ENCODE measurements around the gene FAM193B. TPM values are rescaled to one million over a fixed set of nuclear protein-coding genes. Genes with fewer than 3 reads are reported as not detected.
"Not testable (repeated sequence)": the region's sequence is repeated elsewhere in the genome, so short reads cannot be mapped to it uniquely, and the experiment has no call there.

Gene FAM193B
- polyA plus RNA-seq, 1 experiment = 31.9 TPM

GRCh38 chr5:177576169-177576568 lies 21.8 kb upstream of the FAM193B start:
- no peaks in the 10 kb centered on the region for H3K27me3 ChIP-seq (ENCODE audit: control insufficient read depth, insufficient read depth, low read length)
- TF ChIP-seq CTCF (IDR thresholded peaks at IDR 0.05; ENCODE audit: insufficient read depth, low read depth, low read length) = no peak
- POLR2A ChIA-PET = no interaction called here

GRCh38 chr5:177575488-177575887 lies 21.1 kb upstream of the FAM193B start:
- H3K27me3 ChIP-seq (ENCODE audit: control insufficient read depth, insufficient read depth, low read length) = no peaks in the 10 kb centered on the region
- H3K36me3 ChIP-seq (ENCODE audit: control insufficient read depth, insufficient read depth, low read length) = no peaks in the 10 kb centered on the region
- TF ChIP-seq CTCF (IDR thresholded peaks at IDR 0.05; ENCODE audit: insufficient read depth, low read depth, low read length) = no peak
- no peak overlapping the region for H3K4me3 ChIP-seq (ENCODE audit: low read depth, low read length)
- ChIA-PET POLR2A (no interaction called here), CTCF (no interaction called here)
- DNase-seq (ENCODE audit: low read depth) = no peak

More at GRCh38 chr5:177576169-177576568, 21.8 kb upstream of the FAM193B start:
- Histone ChIP-seq H3K4me3 (ENCODE audit: low read depth, low read length) (no peak overlapping the region), H3K36me3 (ENCODE audit: control insufficient read depth, insufficient read depth, low read length) (no peaks in the 10 kb centered on the region)
- no peak for DNase-seq (ENCODE audit: low read depth)
- CTCF ChIA-PET = no interaction called here

- CTCF ChIA-PET = interaction anchor here (0.6 to 1.1 kb wide), 3 partner anchors 9 to 22 kb away, joined by 3 to 4 read pairs (median 4); partner anchors contain the start of gene TMED9
- no peak for TF ChIP-seq CTCF (IDR thresholded peaks at IDR 0.05; ENCODE audit: insufficient read depth, low read depth, low read length)
- Histone ChIP-seq H3K27me3 (ENCODE audit: control insufficient read depth, insufficient read depth, low read length) (peaks cover 4% of the 10 kb centered on the region; the same call in 1 of the 2 replicates), H3K36me3 (ENCODE audit: control insufficient read depth, insufficient read depth, low read length) (no peaks in the 10 kb centered on the region), H3K4me3 (ENCODE audit: low read depth, low read length) (no peak overlapping the region)
- no peak for DNase-seq (ENCODE audit: low read depth)
- POLR2A ChIA-PET = no interaction called here
These were observed 15.5 kb upstream of the FAM193B start for GRCh38 chr5:177569894-177570293.

- TF ChIP-seq CTCF (IDR thresholded peaks at IDR 0.05; ENCODE audit: insufficient read depth, low read depth, low read length) = no peak
- DNase-seq (ENCODE audit: low read depth) = no peak
- Histone ChIP-seq H3K27me3 (ENCODE audit: control insufficient read depth, insufficient read depth, low read length) (peaks cover 5% of the 10 kb centered on the region; the same call in 1 of the 2 replicates), H3K4me3 (ENCODE audit: low read depth, low read length) (no peak overlapping the region), H3K36me3 (ENCODE audit: control insufficient read depth, insufficient read depth, low read length) (no peaks in the 10 kb centered on the region)
- ChIA-PET CTCF (interaction anchor here (0.6 kb wide), 1 partner anchor 1018 kb away, joined by 3 read pairs; no protein-coding TSS in a partner anchor), POLR2A (no interaction called here)
These were observed 14.0 kb upstream of the FAM193B start for GRCh38 chr5:177568326-177568725.

- TF ChIP-seq CTCF (IDR thresholded peaks at IDR 0.05; ENCODE audit: insufficient read depth, low read depth, low read length) = no peak
- Histone ChIP-seq H3K4me3 (ENCODE audit: low read depth, low read length) (no peak overlapping the region), H3K27me3 (ENCODE audit: control insufficient read depth, insufficient read depth, low read length) (peaks cover 8% of the 10 kb centered on the region), H3K36me3 (ENCODE audit: control insufficient read depth, insufficient read depth, low read length) (no peaks in the 10 kb centered on the region)
- POLR2A ChIA-PET = no interaction called here
- CTCF ChIA-PET = no interaction called here
- DNase-seq (ENCODE audit: low read depth) = no peak
These were observed 10.7 kb upstream of the FAM193B start for GRCh38 chr5:177565046-177565445.

- H3K27me3 ChIP-seq (ENCODE audit: control insufficient read depth, insufficient read depth, low read length); H3K4me3 ChIP-seq (ENCODE audit: low read depth, low read length); DNase-seq (ENCODE audit: low read depth); H3K36me3 ChIP-seq (ENCODE audit: control insufficient read depth, insufficient read depth, low read length); POLR2A ChIA-PET: not testable (repeated sequence)
- CTCF ChIA-PET = interaction anchor here (2.0 kb wide), 1 partner anchor 11 kb away, joined by 5 read pairs; no protein-coding TSS in a partner anchor
These were observed 5.1 kb upstream of the FAM193B start for GRCh38 chr5:177559446-177559941.
